Measurements from ENCODE around the gene TERT.
A peak's percentile ranks its signal among the peaks of the same experiment; 100 is the strongest.
"Not testable (repeated sequence)": the region's sequence is repeated elsewhere in the genome, so short reads cannot be mapped to it uniquely, and the experiment has no call there.

Gene TERT

DNA sequence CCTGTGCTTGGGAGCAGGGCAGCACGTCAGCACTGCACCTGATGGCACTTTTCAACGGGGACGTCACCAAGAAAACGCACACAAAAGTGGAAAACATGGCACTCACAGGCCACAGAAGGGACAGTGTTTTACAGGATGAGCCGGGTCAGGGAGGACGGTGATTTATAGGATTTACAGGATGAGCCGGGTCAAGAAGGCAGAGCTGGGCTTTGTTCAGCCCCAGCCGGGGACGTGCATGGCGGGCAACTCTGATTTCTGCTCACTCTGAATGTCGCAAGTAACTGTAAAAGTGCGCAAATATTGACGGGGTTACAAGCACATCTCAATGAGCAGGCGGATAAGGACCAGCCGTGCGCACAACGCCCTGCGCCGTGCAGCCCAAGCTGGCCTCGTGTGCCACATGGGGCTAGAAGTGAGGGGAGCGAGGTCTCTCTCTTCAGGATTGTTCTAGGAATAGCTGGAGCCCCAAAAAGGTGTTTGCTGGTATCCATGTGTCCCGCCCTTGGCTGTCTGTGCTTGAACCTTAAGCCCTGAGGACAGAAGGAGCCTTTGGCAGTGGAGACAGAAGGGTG is 53.3 kb downstream of the TERT start:
- ATAC-seq: no peak
- H3K4me1 Mint-ChIP-seq: no peaks in the 10 kb centered on the region
- H3K27ac Mint-ChIP-seq: no peak overlapping the region
- H3K4me3 Mint-ChIP-seq: no peak overlapping the region
- H3K9me3 Mint-ChIP-seq: no peaks in the 10 kb centered on the region
- no peak for DNase-seq (ENCODE audit: low spot score in 2 of 2)
- H3K36me3 Mint-ChIP-seq: no peaks in the 10 kb centered on the region

DNA sequence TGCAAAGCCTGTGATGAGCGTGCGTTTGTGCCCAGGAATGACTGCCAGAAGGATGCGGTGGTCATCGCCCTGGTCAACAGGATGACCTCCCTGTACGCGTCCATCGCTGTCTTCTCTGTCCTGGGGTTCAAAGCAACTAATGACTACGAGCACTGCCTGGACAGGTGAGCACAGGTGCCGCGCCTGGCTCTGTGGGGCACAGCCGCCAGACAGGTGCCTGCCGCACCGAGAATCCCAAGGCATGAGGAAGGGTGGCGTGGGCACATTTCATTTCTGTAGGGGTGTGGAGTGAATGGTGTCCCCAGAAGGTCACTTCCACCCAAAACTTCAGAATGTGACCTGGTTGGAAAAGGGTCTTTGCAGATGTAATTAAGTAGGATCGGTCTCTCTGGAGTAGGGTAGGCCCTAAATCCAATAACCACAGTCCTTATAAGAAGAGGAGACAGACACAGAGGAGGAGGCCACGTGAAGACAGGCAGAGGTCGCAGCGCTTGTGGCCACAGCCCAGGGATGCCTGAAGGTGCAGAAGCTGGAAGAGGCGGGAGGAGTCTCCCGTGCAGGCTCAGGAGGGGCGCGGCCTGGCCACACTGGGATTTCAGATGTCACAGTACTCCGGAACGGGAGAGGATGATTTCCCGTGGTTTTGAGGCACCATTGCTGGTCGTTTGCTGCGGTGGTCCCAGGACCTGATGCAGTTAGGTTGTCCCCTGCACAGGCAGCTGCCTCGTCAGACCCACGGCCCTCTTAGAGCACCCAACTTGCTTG is 54.2 kb downstream of the TERT start:
- DNase-seq (ENCODE audit: low spot score in 2 of 2) (no peak), ATAC-seq (no peak)
- Mint-ChIP-seq H3K9me3 (peaks cover 4% of the 10 kb centered on the region), H3K4me3 (no peak overlapping the region), H3K36me3 (no peaks in the 10 kb centered on the region), H3K4me1 (no peaks in the 10 kb centered on the region), H3K27ac (no peak overlapping the region)

DNA sequence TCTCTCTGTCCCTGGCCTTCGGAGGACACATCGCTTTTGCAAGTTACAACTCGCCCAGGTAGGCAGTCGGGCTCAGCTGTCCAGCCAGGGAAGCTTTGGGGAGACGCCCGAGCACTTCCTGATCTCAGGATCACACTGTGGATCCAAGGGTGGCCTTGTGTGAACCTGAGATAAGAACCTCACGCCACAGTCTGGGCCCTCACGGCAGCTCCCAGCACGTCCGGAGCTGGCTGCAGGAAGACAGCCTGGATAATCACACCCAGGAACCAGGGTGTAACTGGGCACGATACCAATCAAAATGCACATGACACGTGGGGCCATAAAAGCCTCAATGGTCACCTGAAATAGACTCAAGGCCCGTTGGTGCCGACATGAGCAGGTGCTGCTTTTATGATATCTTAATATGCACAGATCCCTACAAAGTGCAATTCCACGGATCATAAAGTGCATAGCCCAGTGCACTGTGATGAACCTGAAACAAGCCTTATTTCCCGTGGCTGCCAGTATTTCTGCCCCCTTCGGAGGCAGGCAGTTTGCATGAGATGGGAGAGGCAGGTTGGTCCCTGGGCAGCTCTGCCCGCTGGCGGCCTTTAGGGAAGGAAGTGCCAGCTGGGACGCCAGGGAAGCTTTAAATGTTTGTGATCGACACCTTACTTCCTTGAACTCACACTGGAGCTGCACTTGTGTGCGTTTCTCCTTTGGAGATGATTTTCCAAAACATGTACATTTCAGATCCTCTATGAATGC is 55.2 kb downstream of the TERT start:
- Mint-ChIP-seq H3K4me3 (no peak overlapping the region), H3K36me3 (no peaks in the 10 kb centered on the region), H3K9me3 (peaks cover 4% of the 10 kb centered on the region), H3K4me1 (no peaks in the 10 kb centered on the region), H3K27ac (no peak overlapping the region)
- DNase-seq (ENCODE audit: low spot score in 2 of 2) (no peak), ATAC-seq (no peak)

DNA sequence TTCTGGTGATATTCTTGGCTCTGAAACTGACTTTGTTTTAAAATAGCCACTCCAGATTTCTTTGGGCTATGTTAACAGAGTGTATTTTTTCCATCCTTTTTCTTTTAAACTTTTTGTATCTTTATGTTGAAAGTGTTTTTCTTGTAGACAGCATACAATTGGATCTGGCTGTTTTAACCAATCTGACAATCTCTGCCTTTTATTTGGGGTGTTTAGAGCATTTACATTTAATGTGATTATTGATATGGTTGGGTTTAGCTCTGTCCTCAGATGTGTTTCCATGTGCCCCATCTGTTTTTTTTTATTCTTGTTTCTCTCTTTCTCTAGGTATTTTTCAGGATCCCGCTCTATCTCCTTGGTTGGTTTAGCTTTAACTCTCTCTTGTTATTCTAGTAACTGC is 59.0 kb downstream of the TERT start:
- no peaks in the 10 kb centered on the region for H3K4me1 Mint-ChIP-seq
- no peak overlapping the region for H3K27ac Mint-ChIP-seq
- H3K36me3 Mint-ChIP-seq: no peaks in the 10 kb centered on the region
- no peak overlapping the region for H3K4me3 Mint-ChIP-seq
- peaks cover 4% of the 10 kb centered on the region for H3K9me3 Mint-ChIP-seq
- ATAC-seq (no peak), DNase-seq (ENCODE audit: low spot score in 2 of 2) (no peak)

DNA sequence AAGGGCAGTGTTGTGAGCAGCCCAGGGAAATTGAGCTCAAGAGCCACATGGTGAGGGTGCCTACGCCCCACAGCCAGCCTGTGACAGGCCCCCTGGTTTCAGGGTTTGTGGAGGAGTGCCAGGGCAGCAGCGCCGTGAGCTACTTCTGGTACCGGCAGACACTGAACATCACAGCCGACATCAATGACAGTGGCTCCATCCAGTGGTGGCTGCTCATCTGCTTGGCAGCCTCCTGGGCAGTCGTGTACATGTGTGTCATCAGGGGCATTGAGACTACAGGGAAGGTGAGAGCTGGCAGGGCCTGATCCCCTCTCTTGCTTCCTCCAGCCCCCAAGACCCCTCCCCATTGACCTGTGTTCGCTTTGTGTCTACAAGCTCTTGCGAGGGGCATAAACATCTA is 59.5 kb downstream of the TERT start:
- H3K4me3 Mint-ChIP-seq: no peak overlapping the region
- H3K4me1 Mint-ChIP-seq: no peaks in the 10 kb centered on the region
- ATAC-seq: no peak
- H3K9me3 Mint-ChIP-seq: peaks cover 4% of the 10 kb centered on the region
- H3K27ac Mint-ChIP-seq: no peak overlapping the region
- DNase-seq (ENCODE audit: low spot score in 2 of 2): no peak
- no peaks in the 10 kb centered on the region for H3K36me3 Mint-ChIP-seq

DNA sequence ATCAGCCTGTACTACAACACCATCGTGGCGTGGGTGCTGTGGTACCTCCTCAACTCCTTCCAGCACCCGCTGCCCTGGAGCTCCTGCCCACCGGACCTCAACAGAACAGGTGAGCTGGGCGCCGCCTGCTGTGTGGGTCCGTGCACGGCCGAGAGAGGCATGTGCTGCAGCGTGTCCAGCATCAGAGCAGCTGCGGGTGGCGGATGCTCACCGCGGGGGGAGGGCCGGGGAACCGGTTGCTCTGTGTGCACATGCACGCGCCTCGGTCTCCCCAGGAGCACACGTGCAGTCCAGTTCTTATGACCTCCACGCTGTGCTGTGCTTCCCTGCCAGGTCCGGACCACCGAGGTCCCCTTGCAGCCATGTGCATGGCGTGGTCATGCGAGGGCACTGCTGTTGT is 62.1 kb downstream of the TERT start:
- Mint-ChIP-seq H3K36me3 (no peaks in the 10 kb centered on the region), H3K4me3 (no peak overlapping the region), H3K27ac (no peak overlapping the region), H3K4me1 (peaks cover 19% of the 10 kb centered on the region), H3K9me3 (peaks cover 4% of the 10 kb centered on the region)
- no peak for ATAC-seq
- DNase-seq (ENCODE audit: low spot score in 2 of 2): no peak

DNA sequence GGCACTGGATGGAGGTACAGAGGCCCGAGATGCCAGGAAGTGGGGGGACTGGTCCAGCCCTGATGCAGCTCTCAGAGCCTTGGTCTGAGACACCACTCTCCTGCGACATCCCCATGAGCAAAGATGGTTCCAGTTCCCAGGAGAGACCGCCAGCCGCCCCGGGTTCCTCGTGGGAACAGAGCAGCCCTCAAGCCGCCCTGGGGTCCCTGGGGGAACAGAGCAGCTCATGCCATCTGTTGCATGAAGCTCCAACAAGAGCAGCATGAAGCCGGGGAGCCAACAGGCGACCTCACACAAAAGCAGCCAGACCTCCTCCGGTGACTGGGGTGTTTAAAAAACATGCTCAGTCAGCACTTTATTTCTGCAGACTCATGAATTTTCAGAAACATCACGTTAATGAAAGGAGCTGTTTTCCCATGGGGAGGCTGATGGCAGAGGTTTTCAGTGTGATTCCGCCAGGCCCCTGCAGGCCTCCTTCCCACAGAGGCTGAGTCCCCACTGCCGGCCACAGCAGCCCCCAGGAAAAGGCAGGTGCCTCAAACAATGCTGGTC is 63.4 kb downstream of the TERT start:
- Mint-ChIP-seq H3K27ac (no peak overlapping the region), H3K9me3 (peaks cover 4% of the 10 kb centered on the region), H3K4me3 (no peak overlapping the region), H3K4me1 (peaks cover 19% of the 10 kb centered on the region), H3K36me3 (no peaks in the 10 kb centered on the region)
- DNase-seq (ENCODE audit: low spot score in 2 of 2): no peak
- no peak for ATAC-seq

DNA sequence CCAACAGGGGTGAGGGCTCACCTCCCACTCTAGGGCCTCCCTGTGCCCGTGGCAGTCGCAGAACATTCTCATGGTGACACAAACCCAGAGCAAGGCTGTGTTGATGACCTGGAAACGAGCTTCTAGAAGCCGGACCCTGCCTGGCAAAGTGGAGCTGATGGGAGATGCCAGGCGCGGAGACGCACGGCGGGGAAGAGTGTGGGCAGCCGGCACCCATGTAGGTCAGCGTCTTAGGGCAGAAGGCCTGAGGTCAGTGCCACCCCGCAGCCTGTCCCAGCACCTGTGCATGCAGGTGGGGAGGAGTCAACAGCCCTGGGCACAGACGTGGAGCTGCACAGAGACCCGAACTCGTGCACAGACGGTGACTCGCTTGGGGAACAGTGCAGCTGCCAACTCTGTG is 64.3 kb downstream of the TERT start:
- H3K36me3 Mint-ChIP-seq: no peaks in the 10 kb centered on the region
- ATAC-seq (no peak), DNase-seq (ENCODE audit: low spot score in 2 of 2) (no peak)
- H3K4me1 Mint-ChIP-seq: peaks cover 19% of the 10 kb centered on the region
- no peaks in the 10 kb centered on the region for H3K9me3 Mint-ChIP-seq
- H3K4me3 Mint-ChIP-seq: no peak overlapping the region
- no peak overlapping the region for H3K27ac Mint-ChIP-seq

DNA sequence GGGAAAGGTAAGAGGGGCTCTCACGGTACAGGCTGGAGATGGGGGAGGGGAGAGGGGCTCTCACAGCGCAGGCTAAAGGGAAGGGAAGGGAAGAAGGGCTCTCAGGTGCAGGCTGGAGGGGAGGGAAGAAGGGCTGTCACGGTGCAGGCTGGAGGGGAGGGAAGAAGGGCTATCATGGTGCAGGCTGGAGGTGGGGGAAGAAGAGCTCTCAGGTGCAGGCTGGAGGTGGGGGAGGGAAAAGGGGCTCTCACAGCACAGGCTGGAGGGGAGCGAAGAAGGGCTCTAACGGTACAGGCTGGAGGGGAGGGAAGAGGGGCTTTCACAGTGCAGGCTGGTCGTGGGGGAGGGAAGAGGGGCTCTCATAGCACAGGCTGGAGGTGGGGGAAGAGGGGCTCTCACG is 65.0 kb downstream of the TERT start:
- ATAC-seq (no peak), DNase-seq (ENCODE audit: low spot score in 2 of 2) (no peak)
- peaks cover 19% of the 10 kb centered on the region for H3K4me1 Mint-ChIP-seq
- no peak overlapping the region for H3K27ac Mint-ChIP-seq
- H3K36me3 Mint-ChIP-seq: no peaks in the 10 kb centered on the region
- no peaks in the 10 kb centered on the region for H3K9me3 Mint-ChIP-seq
- H3K4me3 Mint-ChIP-seq: no peak overlapping the region

DNA sequence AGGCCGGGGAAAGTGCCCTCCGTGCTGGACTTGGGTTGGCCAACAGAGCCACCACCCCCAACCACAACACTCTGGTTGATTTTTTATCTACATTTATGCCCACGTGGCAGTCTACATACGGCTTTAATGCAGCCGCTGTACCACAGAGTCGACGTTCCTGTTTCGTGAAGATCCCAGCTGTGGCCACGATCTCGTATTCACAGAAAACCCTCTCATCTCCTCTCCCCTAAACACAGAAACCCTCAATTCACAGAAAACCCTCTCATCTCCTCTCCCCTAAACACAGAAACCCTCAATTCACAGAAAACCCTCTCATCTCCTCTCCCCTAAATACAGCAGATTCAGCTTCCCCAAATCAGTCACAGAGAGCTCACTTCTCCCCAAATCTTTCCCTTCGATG is 65.8 kb downstream of the TERT start:
- DNase-seq (ENCODE audit: low spot score in 2 of 2); H3K4me3 Mint-ChIP-seq; H3K27ac Mint-ChIP-seq; H3K9me3 Mint-ChIP-seq; ATAC-seq; H3K36me3 Mint-ChIP-seq: not testable (repeated sequence)
- peaks cover 19% of the 10 kb centered on the region for H3K4me1 Mint-ChIP-seq

DNA sequence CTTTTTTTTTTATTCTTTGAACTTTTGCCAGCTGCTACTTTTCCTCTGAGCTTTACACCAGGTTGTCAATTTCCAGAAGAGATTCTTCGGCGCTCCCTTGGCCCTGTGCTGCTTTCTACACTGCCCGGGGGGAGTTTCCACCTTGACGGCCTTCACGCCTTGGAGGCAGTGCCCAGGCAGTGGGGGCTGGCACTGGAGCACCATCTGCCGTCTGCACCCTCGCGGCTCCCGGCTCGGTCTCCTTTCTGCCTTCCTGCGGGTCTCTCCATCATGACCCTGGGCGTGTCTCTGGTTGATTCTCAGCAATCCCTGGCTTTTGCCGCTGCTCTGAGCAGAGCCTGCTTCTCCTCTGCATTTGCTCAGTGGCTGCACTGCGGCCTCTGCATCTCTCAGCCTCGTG is 66.7 kb downstream of the TERT start:
- H3K36me3 Mint-ChIP-seq: no peaks in the 10 kb centered on the region
- H3K27ac Mint-ChIP-seq: peak overlapping the region; percentile 40
- no peak for DNase-seq (ENCODE audit: low spot score in 2 of 2)
- H3K9me3 Mint-ChIP-seq: no peaks in the 10 kb centered on the region
- H3K4me1 Mint-ChIP-seq: peaks cover 19% of the 10 kb centered on the region
- no peak overlapping the region for H3K4me3 Mint-ChIP-seq
- no peak for ATAC-seq

DNA sequence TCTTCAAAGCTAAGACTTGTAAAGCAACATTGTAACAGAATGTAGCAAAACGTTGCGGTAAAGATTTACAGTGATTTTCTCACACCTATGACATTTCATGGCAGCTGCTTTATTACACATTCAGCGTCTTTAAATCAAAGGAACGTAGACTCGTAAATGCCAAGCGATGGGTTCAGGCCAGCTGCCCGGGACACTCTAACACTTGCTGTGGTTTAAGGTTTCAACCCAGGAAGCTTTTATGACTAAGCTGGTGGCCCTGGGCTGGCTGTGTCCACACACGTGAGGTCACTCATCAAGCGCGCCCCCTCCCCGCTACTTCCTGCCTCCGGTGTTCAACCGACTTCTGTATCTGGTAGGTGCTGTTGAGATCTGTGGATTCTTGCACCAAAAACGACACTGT is 67.2 kb downstream of the TERT start:
- ATAC-seq (no peak), DNase-seq (ENCODE audit: low spot score in 2 of 2) (no peak)
- Mint-ChIP-seq H3K4me1 (peaks cover 19% of the 10 kb centered on the region), H3K36me3 (no peaks in the 10 kb centered on the region), H3K4me3 (no peak overlapping the region), H3K9me3 (no peaks in the 10 kb centered on the region), H3K27ac (no peak overlapping the region)

DNA sequence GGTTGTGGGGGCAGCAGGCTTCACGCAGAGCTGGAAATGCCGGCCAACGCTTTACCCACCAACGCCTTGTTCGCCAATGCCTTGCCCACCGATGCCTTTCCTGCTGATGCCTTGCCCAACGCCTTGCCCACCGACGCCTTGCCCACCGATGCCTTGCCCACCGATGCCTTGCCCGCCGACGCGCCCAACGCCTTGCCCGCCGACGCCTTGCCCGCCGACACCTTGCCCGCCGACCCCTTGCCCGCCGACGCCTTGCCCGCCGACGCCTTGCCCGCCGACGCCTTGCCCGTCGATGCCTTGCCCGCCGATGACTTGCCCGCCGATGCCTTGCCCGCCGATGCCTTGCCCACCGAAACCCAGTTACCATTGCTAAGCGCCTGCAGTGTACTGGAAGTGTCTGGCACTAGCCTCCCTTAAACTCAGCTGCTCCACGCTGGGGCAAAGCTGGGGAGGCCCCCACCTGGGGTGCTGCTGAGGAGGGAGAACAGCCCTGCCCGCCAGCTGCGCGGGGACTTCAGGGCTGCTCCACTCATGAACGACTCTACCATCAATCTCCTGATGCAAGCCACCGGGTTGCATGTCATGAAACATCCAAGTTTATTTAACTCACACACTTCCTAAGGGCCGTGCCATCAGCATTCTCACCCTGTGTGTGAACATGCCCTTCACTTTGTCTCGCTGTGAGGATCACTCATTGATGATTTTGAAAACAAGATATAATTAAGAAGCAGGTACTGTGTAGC is 67.9 kb downstream of the TERT start:
- no peak for DNase-seq (ENCODE audit: low spot score in 2 of 2)
- Mint-ChIP-seq H3K27ac (no peak overlapping the region), H3K9me3 (no peaks in the 10 kb centered on the region), H3K4me3 (no peak overlapping the region), H3K36me3 (no peaks in the 10 kb centered on the region), H3K4me1 (peaks cover 19% of the 10 kb centered on the region)
- no peak for ATAC-seq

DNA sequence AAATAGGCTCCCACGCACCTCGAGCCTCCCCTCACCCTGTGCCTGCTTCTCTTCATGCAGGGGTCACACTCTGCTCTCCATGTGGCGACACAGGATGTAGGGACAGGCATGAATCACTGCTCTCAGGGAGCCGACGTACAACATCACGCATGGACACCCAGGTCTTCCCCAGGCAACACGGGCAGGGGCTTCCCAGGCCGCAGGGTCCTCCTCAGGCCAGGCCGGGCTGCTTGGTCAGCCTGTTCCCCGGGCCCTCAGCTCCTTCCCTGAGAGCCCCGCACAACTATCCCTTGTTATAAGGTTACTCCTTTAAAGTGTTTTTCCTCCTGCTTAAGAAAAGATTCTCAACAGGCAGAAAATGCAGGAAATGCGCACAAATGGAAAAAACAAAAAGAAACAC is 68.6 kb downstream of the TERT start:
- Mint-ChIP-seq H3K27ac (no peak overlapping the region), H3K9me3 (no peaks in the 10 kb centered on the region), H3K36me3 (no peaks in the 10 kb centered on the region), H3K4me1 (peaks cover 19% of the 10 kb centered on the region), H3K4me3 (no peak overlapping the region)
- ATAC-seq (no peak), DNase-seq (ENCODE audit: low spot score in 2 of 2) (no peak)

DNA sequence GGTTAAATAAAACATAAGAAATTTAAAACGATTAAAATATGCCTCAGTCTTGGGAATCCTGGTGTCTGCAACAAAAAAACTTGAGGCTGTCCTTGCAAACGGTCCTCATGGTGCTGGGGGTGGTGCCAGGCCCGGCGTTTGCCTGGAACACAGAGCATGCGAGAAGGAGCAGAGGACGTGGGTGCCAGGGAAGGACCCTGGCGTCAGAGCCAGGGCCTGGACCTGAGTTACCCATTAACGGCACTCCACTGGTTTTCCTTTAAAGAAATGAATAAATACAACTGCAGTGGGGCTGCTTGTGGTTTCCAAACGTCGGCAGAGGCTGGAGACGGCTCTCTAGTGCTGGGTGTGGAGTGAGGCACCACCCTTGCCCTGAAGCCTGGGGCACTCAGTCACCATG is 69.8 kb downstream of the TERT start, which contains the start of gene SLC6A18:
Gene SLC6A18, plus strand, starts transcription at position 301 of the 400 bp plus-strand sequence. Its CDS starts 97 bp downstream, at position 398.
- Mint-ChIP-seq H3K9me3 (no peaks in the 10 kb centered on the region), H3K27ac (no peak within 1 kb of the TSS), H3K4me1 (peaks cover 19% of the 10 kb centered on the region), H3K36me3 (no peaks in the 10 kb centered on the region), H3K4me3 (no peak within 1 kb of the TSS)
- DNase-seq (ENCODE audit: low spot score in 2 of 2): no peak
- no peak for ATAC-seq
